Measurements from ENCODE around the gene SH3BP5L.
A peak's percentile ranks its signal among the peaks of the same experiment; 100 is the strongest.
"Not testable (repeated sequence)": the region's sequence is repeated elsewhere in the genome, so short reads cannot be mapped to it uniquely, and the experiment has no call there.

Gene SH3BP5L

GRCh38 chr1:248810000-248810726 is 15.6 kb downstream of the SH3BP5L start:
- DNase-seq (ENCODE audit: low spot score): no peak

GRCh38 chr1:248808876-248809275 is 16.8 kb downstream of the SH3BP5L start:
- no peak for DNase-seq (ENCODE audit: low spot score)

GRCh38 chr1:248807067-248807737 is 18.5 kb downstream of the SH3BP5L start:
- DNase-seq (ENCODE audit: low spot score): peak; percentile 65

- DNase-seq (ENCODE audit: low spot score): no peak
These were observed 19.8 kb downstream of the SH3BP5L start for GRCh38 chr1:248805876-248806275.

- no peak for DNase-seq (ENCODE audit: low spot score)
These were observed 20.7 kb downstream of the SH3BP5L start for GRCh38 chr1:248804771-248805681.

- DNase-seq (ENCODE audit: low spot score): not testable (repeated sequence)
These were observed 22.2 kb downstream of the SH3BP5L start for GRCh38 chr1:248803501-248803900.

GRCh38 chr1:248802454-248802853 is 23.3 kb downstream of the SH3BP5L start:
- DNase-seq (ENCODE audit: low spot score): no peak

- no peak for DNase-seq (ENCODE audit: low spot score)
These were observed 25.3 kb downstream of the SH3BP5L start for GRCh38 chr1:248800459-248800858.

- no peak for DNase-seq (ENCODE audit: low spot score)
These were observed 26.9 kb downstream of the SH3BP5L start for GRCh38 chr1:248798791-248799190.

- DNase-seq (ENCODE audit: low spot score): not testable (repeated sequence)
These were observed 31.1 kb downstream of the SH3BP5L start for GRCh38 chr1:248794663-248795062.

GRCh38 chr1:248793592-248793991 is 32.1 kb downstream of the SH3BP5L start:
- no peak for DNase-seq (ENCODE audit: low spot score)

- no peak for DNase-seq (ENCODE audit: low spot score)
These were observed 33.4 kb downstream of the SH3BP5L start for GRCh38 chr1:248792342-248792741.

GRCh38 chr1:248791010-248791409 is 34.7 kb downstream of the SH3BP5L start:
- no peak for DNase-seq (ENCODE audit: low spot score)

GRCh38 chr1:248790456-248790855 is 35.3 kb downstream of the SH3BP5L start:
- DNase-seq (ENCODE audit: low spot score): no peak

- DNase-seq (ENCODE audit: low spot score): not testable (repeated sequence)
These were observed 36.4 kb downstream of the SH3BP5L start for GRCh38 chr1:248789337-248789736.

- DNase-seq (ENCODE audit: low spot score): no peak
These were observed 37.4 kb downstream of the SH3BP5L start for GRCh38 chr1:248788327-248788726.

GRCh38 chr1:248787430-248787829 is 38.3 kb downstream of the SH3BP5L start:
- DNase-seq (ENCODE audit: low spot score): no peak

- DNase-seq (ENCODE audit: low spot score): no peak
These were observed 39.6 kb downstream of the SH3BP5L start for GRCh38 chr1:248786156-248786555.

- DNase-seq (ENCODE audit: low spot score): no peak
These were observed 42.3 kb downstream of the SH3BP5L start for GRCh38 chr1:248783367-248783766.

GRCh38 chr1:248782416-248783141 is 43.1 kb downstream of the SH3BP5L start:
- no peak for DNase-seq (ENCODE audit: low spot score)

GRCh38 chr1:248779350-248779749 is 46.4 kb downstream of the SH3BP5L start:
- DNase-seq (ENCODE audit: low spot score): no peak

GRCh38 chr1:248778906-248779305 is 46.8 kb downstream of the SH3BP5L start:
- DNase-seq (ENCODE audit: low spot score): no peak

Data from iPS-NIHi11 (cell line).